GM13976 (cell line): ENCODE results near the gene ERFL.

Experiments
- DNase-seq: peaks from one replicate; pipeline ENCODE4 v3.0.0; 2012; ENCODE audit warnings: low spot score
- CTCF ChIP-seq: IDR thresholded peaks from 2 replicates; pipeline ENCODE4 v1.5.1; 2012; ENCODE audit warnings: borderline replicate concordance, mild to moderate bottlenecking; ENCODE audit not compliant: insufficient read depth; ENCODE audit errors: extremely low read depth, missing control alignments, control extremely low read depth
- in situ Hi-C: fragments of 300-500 bp; cut with MboI; formaldehyde crosslinking; loops from one replicate; pipeline ENCODE4 v1.12.0; 2022; ENCODE audit warnings: low sequenced_read_pairs, mixed read lengths, inconsistent platforms; ENCODE audit not compliant: unreplicated experiment

The ERFL gene

GRCh38 chr19:41889896-41890295 lies 38.4 kb downstream of the ERFL start:
- TF ChIP-seq CTCF: no peak
- no peak for DNase-seq
- in situ Hi-C loops: loop anchor here (10.0 kb wide), 1 partner anchor 55 kb away; no protein-coding TSS in a partner anchor

DNA sequence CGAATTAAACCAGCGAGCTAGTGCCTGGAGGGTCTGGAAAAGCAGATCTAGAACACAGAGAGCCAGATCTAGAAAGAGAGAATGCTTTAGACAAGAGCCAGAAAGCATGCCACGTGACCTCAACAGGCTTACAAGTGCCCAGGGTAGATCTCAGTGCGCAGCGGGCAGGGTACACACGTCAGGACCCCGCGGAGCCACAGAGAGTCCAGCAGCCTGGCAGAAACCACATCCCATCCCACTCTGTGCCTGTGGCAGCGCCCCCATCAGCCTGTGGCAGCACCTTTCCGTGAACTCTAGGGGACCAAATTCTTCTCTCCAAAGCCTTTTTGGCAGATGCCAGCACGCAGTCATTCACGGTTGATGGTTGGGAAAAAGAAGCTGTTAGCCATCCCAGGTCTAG lies 39.3 kb downstream of the ERFL start:
- no peak for DNase-seq
- in situ Hi-C loops: loop anchor here (10.0 kb wide), 1 partner anchor 56 kb away; no protein-coding TSS in a partner anchor
- no peak for TF ChIP-seq CTCF

DNA sequence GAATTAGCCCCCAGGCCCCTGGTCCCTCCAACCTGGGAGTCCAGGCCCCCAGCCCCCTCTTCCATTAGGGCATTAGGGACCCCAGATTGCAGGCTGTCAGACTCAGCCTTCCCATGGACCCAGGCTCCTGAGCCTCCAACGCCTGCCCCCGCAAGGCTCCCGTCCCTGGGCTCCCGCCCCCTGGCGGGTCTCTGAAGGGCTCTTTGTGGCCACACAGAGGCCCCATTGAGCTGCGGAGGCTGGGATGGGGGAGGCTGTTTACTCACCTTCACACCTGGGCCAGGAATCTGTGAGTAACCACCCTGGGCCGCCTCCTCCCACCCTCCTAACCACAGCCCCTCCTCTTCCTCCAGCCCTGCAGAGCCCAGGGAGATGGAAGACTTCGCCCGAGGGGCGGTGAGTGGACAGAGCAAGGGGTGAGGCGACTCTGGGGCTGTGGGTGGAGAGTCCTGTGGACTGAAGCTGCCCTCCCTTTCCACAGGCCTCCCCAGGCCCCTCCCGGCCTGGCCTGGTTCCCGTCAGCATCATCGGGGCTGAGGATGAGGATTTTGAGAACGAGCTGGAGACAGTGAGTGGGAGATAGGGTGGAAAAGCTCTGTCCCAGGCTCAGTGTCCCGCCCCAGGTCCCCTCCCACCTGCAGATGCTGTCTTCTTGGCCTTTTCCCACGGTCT lies 40.4 kb downstream of the ERFL start:
- peak; percentile 59 for TF ChIP-seq CTCF
- in situ Hi-C loops: loop anchor here (10.0 kb wide), 1 partner anchor 57 kb away; no protein-coding TSS in a partner anchor
- peak; percentile 79 for DNase-seq

GRCh38 chr19:41886761-41887710 lies 41.2 kb downstream of the ERFL start:
- peak; percentile 72 for DNase-seq
- no peak for TF ChIP-seq CTCF
- in situ Hi-C loops: loop anchor here (10.0 kb wide), 1 partner anchor 58 kb away; no protein-coding TSS in a partner anchor

DNA sequence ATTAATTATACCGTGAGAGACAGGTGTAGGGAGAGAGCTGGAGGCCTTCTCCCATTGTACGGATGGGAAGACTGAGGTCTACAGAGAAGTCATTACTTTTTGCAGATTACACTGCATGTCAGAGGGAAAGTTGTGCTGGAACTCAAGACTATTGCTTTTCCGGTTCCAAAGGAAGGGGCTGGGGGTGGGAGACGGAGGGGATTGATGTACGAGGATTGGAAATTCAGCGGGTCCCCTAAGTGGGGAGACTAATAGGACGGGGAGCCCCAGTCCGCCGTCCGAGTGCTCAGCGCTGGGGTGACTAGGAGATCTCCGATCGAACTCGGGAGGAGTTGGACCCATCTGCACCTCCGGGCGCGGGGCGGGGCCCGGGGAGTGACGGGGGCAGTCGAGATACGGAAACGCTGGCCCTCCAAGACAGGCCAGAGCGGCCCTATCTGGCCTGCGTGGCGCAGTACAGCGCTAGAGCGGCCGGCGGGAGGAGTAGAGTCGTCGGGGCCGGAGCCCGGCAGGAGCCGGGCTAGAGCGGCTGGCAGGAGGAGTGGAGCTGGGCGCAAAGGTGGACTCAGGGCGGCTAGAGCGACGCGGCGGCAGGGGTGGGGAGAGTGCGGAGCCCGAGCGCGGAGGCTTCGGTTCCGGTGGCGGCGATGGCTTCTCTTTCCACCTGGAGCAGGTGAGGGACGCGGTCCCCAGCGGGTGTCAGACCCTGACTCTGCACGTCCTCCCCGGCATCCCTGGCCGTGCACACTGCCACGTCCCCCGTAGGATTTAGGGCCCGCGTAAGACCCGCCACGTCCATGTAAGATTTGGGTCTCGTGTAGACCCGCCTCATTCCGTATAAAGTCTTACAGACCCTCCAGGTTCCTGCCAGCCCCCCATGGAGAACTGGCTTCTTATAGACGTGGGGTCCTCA lies 44.2 kb downstream of the ERFL start:
- TF ChIP-seq CTCF: no peak
- peak; percentile 96 for DNase-seq
- in situ Hi-C loops: loop anchor here (10.0 kb wide), 1 partner anchor 61 kb away; no protein-coding TSS in a partner anchor

DNA sequence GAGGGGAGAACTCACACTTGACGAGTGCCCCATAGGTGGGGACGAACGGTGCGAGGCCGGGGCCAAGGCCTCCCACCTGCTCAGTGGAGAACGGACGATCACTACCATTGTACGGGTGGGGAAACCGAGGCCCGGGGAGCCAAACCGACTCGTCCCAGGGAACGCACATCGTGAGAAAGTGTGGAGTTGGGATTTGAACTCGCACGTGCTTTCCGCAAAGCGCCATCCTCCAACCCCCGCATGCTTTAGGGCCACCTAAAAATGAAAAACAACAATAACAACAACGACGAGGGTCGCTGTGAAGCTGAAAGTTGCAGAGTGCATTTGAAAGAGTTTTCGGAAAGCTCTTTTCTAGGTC lies 44.8 kb downstream of the ERFL start:
- in situ Hi-C loops: loop anchor here (10.0 kb wide), 1 partner anchor 61 kb away; no protein-coding TSS in a partner anchor
- DNase-seq: no peak
- no peak for TF ChIP-seq CTCF
